ENCODE data around the gene PPARD.
"Not testable (repeated sequence)": the region's sequence is repeated elsewhere in the genome, so short reads cannot be mapped to it uniquely, and the experiment has no call there.

Gene PPARD

DNA sequence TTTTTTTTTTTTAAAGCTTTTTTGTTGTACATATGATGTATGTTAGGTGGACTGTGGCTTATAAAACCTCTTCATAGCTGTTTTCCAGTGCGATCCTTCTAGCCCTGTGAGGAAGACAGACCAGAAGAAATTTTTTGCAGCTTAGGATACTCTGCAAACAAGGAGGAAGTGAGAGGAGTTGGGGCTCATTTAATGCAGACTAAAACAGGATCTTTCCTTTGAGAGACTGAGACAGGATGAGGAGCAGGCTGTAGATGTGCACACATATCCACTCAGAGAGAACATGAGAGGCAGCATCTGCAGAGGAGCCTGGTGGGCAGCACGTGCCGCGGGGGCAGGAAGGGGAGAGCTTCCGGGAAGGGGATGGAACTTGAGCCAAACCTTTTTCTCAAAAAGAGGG lies 45.7 kb downstream of the PPARD start:
- DNase-seq, result no peak

DNA sequence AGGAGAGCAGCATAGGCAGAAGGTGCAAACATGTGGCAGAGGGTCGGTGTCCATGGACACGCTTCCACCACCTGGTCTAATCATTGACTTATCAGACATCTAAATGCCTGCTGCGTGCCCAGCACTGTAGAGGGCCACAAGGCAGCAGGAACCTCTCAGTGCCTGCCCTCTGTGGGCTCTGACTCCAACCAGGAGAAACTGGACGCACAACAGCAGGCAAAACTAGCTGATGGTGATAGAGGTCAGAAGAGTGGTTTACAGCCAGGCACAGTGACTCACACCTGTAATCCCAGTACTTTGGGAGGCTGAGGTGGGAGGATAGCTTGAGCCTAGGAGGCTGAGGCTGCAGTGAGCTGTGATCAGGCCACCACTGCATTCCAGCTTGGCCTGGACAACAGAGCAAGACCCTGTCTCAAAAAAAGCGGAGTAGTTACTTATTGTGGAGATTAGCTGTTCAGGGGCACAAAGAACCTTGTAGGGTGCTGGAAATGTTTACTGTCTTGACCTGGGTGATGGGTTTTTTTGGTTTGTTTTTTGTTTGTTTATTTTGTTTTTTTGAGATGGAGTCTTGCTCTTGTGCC lies 46.5 kb downstream of the PPARD start:
- DNase-seq, result no peak

DNA sequence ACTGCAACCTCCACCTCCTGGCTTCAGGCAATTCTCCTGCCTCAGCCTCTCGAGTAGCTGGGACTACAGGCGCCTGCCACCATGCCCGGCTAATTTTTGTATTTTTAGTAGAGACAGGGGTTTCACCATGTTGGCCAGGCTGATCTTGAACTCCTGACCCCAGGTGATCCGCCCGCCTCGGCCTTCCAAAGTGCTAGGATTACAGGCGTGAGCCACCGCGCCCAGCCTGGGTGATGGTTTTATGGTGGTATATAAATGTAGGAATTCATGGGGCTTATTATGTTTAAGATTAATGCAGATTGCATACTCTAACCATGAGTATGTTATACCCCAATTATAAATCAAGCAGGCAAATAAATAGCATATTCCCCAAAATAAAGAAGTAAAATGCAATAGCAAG lies 47.0 kb downstream of the PPARD start:
- DNase-seq, result not testable (repeated sequence)

DNA sequence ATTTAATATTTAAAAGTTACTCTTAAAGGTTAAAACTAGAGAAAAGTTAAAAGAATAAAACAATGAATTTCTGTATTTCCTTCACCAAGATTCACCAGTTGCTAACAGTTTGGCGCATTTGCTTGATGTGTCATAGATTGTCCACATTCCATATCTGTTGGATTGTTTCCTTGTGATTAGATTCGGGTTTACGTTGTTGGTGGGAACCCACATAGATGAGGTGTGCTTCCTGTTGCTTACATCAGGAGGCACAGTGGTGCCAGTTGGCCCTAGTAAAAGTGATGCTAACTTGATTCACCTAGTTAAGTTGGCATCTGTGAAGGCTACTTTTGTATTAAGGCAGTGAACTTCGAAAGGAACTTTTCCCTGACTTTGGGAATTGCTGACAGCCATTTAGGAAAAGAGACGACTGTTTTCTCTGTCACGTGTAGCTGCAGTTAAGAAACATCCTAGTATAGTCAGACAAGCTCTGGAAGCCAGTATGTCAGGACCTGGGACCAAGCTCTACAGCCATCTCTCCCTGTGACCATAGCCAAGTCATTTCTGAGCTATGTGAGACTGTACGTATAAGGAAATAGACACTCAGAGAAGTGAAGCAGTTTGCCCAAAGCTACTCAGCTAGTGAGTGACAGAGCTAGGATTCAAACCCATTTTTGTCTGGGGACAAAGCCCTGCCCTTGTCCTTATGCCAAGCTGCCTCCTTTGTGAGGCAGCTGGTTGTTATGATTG lies 49.0 kb downstream of the PPARD start:
- no peak for DNase-seq

DNA sequence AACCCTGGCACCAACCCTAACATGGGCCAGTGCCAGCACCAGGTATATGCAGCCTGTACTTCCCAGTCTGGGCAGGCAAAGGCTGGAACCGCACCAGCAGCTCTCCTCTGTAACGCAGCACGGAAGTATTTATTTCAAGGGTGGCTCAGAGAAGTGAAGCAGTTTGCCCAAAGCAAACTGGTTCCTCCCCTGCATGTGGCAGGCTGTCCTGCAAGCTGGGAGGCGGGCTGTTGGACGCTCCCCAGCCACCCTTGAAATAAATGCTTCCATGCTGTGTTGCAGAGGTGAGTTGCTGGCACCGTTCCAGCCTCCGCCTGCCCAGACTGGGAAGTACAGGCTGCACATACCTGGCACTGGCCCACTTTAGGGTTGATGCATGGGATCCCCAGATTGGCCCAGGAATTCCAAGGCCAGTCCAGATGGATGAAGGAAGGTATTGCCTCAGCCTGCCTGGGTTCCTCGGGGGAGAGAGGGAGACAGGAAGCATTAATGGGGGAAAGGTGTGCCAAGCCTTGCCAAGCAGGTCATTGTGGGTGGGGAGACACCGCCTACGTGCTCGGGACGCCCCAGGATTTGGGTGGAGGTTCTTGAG lies 49.8 kb downstream of the PPARD start:
- no peak for DNase-seq

DNA sequence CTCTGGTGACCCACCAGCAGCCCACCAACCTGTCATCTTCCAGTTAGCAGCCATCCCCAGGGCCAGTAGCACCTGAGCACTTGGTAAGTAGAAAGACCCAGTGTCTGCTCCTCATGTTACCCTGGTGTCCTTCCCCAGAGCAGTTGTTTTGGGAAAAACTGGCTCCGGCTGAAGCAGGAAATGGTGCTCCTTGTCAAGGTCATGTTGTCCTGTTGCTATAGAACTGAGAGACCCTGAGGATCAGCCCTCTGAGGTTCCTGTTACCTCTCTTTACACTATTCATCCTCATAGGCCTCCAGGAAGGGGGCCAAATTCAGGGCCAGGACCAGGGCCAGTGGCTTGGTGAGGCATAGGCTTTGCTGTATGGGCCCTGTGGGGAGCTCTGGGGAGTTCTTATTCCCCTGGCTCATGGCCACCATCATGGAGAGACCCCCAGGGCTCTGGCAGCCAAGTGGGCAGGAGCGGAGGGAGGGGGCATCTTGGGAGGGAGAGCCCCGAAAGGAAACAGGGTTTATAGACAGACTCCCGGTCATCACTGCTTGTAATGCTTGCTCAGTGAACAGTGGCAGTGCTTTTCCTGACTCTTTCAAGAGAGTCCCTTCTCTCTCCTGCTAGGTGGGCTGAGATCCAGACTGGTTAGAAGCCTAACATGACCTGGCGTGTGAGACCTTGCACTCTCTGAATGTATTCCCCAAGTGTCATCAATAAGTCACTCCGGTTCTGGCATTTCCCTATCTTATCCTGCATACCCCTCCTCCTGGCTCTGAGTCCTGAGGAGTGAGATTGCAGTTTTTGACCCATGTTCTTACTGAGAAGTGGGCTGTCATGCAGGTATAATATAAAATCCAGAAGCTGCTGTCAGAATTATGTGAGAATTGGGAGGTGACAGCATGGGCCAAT lies 50.7 kb downstream of the PPARD start:
- DNase-seq, result no peak

DNA sequence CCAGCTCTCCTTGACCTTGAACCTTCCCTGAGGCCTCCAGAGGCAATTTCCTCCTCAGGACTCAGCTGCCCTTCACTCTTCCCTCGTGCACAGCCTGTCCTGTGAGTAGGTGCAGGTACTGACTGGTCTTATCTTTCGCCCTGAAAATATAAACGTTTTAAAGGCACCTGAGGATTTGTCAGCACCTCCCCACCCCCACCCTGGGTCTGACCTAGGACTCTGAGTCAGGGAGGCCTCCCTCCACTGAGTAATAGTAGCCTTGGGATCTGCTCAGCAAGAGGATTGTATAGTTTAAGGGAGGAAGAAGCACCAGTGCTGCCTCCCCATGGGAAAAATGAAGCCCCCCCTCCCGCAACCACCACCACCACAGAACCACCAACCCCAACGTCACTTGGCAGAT lies 54.6 kb downstream of the PPARD start:
- DNase-seq, result no peak

DNA sequence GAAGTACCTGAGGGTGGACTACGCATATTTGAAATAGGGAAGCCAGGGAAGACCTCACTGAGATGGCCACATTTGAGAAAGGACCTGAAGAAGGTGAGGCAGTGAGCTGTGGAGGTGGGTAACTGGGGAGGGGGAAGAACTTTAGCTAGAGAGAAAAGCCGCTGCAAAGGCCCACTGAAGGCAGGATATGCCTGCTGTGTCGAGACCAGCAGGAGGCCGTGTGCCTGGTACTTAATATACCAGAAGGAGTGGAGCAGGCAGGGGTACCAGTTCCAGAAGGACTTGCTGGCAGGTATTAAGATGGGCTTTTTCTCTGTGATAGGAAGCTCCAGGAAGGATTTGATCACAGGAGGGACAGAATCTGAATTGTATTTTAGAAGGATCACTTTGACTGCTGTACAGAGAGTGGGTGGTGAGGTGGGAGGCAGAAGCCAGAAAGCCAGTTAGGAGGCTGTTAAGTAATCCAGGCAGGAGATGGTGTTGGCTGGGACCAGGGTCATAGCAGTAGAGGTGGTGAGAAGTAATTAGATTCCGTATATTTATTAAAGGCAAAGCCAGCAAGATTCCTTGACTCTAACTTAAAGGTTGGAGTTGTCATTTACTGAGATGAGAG lies 55.6 kb downstream of the PPARD start:
- DNase-seq, result no peak

DNA sequence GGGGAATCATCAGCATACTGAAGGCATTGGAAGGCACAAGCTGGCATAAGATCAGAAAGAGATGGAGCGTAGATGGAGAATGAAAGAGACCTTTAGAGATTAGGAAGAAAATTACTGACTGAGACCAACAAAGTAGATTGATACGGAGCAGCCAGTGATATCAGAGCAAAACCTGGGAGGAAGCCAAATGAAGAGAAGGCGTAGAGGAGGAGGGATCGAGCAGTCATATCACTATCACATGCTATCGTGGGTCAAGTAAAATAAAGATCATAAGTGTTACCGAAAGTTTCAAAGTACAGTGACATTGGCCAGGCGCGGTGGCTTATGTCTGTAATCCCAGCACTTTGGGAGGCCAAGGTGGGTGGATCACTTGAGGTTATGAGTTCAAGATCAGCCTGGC lies 56.2 kb downstream of the PPARD start:
- no peak for DNase-seq

DNA sequence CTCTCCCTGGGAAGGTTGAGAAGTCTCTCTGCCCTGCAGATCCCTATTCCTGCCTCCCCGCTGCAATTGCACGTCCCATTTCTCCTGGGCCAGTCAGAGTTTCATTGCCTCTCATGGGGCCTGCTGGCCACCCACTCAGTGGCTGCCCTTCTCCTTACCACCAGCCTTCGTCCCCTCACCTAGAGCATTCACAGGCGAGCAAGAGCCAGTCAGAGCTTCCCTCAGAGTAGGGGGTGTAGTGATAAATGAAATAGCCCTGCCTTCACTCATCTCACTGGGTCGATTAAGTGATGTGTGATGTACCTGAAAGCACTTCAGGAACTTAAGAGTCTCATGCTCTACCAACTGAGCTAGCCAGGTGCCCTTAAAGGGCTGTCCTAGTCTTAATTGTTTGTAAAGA lies 57.8 kb downstream of the PPARD start:
- DNase-seq, result no peak

DNA sequence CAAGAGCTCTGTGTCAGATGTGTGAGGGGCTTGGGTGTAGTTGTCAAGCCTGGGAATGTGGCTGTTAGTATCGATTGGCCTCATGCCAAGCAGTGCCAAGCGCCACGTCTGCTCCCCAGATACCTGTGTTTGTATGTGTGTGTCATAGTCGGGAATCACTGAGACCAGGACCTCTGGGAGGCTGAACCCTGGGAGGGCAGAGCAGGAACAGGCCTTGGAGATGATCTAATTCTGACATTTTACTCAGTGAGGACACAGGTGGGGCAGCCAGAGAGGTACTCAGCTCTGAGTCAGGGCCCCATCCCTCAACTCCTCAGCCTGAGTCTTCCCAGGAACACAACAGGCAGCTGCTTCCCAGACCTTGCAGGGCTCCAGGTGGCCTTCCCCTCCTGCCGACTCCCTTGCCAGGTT lies 58.5 kb downstream of the PPARD start:
- DNase-seq, result no peak

DNA sequence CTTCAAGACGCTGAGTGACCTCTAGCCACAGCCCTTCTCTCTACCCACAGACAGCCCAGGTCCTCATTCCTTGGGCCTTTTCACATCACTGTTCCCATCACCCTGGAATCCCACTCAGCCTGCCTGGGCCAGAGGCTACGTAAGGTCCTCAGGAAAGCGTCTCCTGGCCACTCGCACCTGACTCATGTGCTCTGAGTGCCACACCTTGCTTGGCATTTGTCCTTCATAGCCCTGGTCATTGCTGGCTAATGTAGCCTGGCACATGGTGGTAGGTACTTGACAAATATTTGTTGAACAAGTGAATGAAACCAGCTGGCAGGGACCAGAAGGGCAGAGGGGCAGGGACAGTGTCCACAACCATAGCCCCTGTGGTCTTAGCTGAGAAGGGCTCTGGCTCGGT lies 59.2 kb downstream of the PPARD start:
- no peak for DNase-seq

DNA sequence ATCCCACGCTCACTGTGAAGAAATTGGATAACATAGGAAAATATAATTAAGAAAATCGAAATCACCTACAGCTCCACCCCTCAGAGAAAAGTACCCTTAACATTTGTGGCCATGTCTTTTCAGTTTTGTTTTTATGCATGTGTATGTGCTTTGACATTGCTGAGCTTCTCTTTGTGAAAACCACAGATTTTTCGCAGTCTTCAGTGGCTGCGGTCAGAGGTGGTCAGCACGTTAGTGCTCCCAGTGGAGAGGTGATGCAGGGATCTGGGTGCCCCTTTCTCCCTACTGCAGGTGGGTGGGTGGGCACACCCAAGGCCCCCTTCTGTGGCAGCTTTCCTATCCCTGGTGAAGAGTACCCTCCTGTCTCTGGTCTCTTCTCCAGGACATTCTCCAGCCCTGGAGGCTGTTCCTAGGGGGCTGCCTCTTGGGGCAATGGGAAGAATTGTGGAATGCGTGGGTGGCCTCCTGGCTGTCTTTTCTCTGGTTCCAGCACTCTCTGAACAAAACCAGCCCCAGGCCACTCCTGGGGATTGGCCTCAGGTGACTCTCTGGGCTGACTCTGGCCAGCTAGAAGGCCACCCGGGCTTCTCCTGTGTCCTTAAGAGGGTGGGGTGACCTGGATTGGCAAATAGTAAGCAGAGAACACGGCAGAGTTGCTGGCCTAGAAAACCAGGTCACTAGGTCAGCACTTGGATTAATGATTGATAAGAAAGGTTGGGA lies 59.9 kb downstream of the PPARD start:
- DNase-seq, result no peak

DNA sequence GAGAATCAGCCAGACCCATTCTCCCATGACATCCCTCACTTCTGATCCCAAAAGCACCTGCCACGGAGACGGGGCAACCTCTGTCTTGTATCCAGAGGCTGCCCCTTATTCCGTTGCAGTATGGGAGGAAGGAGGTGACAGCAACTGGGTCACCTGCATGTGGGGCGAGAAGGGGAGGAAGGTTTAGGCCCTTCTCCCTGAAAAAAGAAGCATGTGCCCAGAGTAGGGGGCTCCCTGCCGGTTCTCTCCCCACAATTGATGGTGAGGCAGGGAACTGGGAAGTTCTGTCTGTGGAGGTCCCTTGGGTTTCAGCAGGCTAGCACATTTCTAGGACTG lies 60.5 kb downstream of the PPARD start:
- no peak for DNase-seq

DNA sequence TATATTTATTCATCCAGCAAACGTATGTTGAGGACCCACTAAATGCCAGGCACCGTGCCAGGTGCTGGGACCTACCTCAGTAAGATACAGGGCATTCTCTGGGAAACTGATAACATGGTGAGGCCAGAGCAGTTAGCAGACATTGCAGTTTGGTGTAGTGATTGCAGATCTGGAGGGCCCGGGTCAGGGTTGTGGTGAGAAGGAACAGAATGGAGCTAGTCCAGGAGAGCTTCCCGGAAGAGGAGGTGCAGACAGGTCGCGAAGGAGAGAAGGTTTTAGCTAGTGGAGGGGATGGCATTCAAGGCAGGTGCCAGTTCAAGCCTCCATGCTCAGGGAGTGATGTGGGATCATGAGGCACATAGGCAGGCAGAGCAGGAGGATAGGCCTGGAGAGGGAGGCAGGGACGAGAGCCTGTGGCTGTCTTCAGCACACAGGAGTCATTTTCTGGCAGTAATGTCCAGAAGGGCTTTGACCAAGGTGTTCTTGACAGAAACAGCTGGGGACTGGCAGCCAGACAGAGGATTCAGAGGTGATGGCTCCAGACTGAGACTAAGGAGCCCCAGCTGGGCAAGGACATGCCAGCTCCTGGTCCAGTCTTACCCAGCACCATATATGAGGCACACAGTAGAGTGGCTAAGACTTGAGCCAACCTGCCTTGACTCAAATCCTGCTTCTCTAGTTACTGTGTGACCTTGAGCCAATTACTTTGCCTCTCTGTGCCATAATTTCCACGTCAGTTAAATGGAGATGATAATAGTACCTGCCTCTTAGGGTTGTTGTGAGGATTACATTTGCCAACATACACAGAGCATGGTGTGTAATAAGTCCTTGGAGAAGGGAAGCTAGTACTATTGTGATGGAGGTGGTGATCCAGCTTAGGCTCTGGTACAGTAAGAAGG lies 61.4 kb downstream of the PPARD start:
- no peak for DNase-seq

DNA sequence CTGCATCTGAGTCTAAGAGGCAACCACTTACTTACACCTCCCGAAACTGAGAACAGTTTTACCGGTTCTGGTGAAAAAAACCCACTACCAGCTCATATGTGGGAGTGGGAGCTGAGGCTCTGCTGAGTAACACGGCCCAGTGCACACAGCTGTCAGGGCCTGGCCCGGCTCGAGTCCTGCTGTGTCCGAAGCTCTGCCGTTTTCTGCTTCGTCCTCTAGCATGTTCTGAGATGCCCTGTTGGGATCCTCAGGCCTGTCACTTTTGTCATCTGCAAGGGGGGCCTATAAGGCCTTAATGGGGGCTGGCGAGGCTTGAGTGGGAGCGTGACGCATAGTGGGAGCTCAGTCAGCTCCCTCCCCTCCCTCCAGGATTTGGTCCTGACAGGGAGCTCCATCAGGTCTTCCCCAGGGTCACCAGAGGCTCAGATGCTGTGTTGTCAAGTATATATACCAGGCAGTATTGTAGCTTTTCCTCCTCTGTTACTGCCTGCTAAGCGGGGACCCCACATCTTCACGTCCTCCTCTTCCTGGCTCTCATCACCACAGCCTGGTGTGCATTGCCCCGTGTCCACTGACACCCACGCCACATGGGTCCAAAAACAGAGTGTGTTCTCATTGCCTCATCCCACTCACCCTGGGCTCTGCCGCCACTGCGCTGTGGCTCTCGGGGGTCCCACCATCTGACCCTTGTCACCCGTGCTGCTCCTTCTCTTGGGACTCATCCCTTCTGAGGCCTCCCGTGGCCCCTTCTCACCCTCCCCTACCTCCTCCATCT lies 64.5 kb downstream of the PPARD start:
- DNase-seq, result no peak

DNA sequence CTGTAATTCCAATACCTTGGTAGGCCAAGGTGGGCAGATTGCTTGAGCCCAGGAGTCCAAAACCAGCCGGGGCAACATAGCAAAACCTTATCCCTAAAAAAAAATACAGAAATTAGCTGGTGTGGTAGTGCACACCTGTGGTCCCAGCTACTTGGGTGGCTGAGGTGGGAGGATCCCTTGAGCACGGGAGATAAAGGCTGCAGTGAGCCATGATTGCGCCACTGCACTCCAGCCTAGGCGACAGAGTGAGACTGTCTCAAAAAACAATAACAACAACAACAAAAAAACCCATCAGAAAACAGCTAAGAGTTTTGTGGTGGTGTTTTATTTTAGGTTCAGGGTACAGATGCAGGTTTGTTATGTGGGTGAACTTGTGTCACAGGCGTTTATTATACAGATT lies 66.9 kb downstream of the PPARD start:
- DNase-seq, result no peak

DNA sequence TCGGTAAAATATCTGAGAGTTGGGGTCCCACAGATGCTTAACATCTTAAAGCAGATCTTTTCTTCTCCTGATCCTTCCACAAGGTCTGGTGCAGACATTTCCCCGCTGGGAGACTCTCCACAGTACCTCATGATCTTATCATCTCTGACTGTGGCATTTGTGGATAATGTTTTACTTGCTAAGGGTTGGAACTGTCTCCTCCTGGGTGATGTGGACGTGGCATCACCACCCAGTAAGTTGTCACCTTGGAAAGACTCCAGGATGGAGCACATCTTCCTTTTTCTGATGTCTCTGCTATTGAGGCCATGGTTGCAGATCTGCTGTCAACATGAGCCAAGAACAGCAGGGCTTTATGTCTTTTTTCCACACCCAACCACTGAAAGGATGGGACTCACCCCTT lies 67.8 kb downstream of the PPARD start:
- DNase-seq, result no peak

DNA sequence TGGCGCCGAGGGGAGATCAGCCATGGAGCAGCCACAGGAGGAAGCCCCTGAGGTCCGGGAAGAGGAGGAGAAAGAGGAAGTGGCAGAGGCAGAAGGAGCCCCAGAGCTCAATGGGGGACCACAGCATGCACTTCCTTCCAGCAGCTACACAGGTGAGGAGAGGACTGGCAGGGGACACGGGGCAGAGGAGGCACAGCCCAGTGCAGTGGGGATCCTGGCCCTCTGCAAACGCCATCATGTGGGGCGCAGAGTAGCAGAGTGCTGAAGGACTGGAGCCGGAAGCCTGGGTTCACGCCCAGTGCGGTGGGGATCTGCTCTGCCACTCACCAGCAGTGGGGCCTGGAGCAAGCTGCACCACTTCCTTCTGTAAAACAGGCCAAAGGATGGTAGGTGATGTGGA lies 68.7 kb downstream of the PPARD start:
- no peak for DNase-seq

DNA sequence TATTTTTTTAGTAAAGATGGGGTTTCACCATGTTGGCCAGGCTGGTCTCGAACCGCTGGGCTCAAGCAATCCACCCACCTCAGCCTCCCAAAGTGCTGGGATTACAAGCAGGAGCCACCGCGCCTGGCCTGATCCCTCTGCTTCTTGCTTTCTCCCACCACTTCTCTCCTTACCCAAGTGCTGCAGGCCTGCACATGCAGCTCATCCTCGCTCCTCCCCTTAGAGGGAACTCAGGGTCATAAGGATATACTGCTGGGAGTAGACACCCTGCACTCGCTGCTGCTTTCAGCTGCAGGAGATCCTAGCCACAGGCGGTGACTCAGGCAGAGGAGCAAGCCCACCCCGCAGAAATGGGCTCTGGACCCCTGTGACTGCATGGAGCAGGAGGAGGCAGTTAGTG lies 69.7 kb downstream of the PPARD start:
- no peak for DNase-seq

DNA sequence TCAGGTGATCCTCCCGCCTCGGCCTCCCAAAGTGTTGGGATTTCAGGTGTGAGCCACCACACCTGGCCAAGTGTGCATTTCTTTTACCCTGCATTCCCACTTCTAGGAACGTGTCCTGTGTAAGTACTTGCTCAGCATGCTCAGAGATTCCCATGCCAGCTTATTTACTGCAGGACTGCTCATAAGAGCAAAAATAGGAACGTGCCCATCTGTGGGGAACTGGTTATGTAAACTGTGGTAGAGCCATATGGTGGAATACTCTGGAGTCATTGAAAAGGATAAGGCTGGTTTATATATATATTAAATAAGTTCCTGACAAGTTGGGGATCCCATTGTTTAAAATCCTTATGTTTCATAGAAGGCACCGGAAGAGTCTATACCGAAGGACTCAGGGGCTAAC lies 71.6 kb downstream of the PPARD start:
- no peak for DNase-seq
